D721Med (cell line): ENCODE results near the gene SMC6.
A peak's percentile ranks its signal among the peaks of the same experiment; 100 is the strongest.

Source experiments
- DNase-seq: peaks from one replicate; pipeline ENCODE4 v3.0.0; 2011; ENCODE audit warnings: low spot score; ENCODE audit not compliant: insufficient read length
- FAIRE-seq: peaks from 2 replicates; lab custom pipeline; 2011; peaks lifted over from hg19 to GRCh38; lab: Jason Lieb, UNC
- TF ChIP-seq, protein P1 (sequence below): IDR thresholded peaks from 2 replicates; pipeline ENCODE4 v1.5.1; 2012; ENCODE audit warnings: mild to moderate bottlenecking, control low read depth; ENCODE audit not compliant: insufficient read depth; ENCODE audit errors: missing control alignments

SMC6 gene

DNA sequence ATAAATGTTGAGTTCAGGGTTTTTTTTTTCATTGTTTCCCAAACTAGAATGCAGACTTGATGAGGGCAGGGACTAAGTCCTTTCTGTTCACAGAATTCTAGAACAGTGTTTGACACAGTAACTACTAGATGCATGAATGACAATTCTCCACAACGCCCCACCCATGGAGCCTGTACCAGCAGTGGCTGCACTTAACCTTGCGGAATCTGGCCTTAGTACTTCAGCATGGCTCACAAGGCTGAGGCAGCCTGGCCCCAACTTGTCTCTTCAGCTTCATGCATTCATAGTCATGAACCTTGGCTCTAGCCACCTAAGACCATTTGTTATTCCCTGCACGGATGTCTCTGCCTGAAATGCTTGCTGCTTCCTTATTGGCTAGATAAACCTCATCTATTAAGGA, 33.1 kb upstream of the SMC6 start:
- TF ChIP-seq, protein P1, sequence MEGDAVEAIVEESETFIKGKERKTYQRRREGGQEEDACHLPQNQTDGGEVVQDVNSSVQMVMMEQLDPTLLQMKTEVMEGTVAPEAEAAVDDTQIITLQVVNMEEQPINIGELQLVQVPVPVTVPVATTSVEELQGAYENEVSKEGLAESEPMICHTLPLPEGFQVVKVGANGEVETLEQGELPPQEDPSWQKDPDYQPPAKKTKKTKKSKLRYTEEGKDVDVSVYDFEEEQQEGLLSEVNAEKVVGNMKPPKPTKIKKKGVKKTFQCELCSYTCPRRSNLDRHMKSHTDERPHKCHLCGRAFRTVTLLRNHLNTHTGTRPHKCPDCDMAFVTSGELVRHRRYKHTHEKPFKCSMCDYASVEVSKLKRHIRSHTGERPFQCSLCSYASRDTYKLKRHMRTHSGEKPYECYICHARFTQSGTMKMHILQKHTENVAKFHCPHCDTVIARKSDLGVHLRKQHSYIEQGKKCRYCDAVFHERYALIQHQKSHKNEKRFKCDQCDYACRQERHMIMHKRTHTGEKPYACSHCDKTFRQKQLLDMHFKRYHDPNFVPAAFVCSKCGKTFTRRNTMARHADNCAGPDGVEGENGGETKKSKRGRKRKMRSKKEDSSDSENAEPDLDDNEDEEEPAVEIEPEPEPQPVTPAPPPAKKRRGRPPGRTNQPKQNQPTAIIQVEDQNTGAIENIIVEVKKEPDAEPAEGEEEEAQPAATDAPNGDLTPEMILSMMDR = no peak
- DNase-seq = no peak
- no peak for FAIRE-seq

DNA sequence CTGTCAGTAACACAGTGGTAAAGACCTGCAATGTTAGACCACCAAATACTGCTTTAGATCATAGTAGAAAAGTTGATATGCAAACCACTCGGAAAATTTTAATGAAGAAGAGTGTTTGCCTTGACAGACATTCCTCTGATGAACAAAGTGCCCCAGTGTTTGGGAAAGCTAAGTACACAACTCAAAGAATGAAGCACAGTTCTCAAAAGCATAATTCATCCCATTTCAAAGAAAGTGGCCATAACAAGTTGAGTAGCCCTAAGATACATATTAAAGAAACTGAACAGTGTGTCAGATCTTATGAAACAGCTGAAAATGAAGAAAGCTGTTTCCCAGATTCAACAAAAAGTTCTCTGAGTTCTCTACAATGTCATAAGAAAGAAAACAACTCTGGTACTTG, 27.9 kb upstream of the SMC6 start:
- peak; percentile 21 for FAIRE-seq
- no peak for DNase-seq
- TF ChIP-seq, protein P1 = no peak

DNA sequence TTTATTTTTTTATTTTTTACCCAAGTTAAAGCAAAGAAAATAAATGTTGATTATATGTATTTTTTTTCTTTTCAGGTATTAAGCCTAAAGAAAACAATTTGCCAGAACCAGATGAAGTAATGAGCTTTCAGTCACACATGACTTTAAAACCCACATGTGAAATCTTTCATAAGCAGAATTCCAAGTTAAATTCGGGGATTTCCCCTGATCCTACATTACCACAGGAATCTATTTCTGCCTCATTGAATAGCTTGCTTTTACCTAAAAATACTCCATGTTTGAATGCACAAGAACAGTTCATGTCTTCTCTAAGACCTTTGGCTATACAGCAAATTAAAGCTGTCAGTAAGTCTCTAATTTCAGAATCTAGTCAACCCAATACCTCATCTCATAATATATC, 26.9 kb upstream of the SMC6 start:
- FAIRE-seq (peak; percentile 32), DNase-seq (no peak)
- TF ChIP-seq, protein P1 = no peak

DNA sequence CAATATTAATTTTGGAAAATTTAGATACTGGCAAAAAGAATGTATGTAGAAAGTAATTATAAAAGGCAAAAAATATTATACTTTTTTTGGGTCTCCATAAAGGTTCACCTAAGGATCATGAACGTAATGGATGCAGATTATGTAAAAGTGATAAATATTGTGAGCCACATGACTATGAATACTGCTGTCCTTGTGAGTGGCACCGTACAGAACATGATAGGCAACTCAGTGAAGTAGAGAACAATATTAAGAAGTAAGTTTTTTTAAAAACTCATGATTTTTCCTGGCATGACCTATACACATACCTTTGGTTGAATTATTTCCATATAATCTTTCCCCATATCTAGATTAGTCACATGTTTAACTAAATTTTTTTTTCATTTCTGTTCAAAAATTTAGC, 18.9 kb upstream of the SMC6 start:
- no peak for DNase-seq
- TF ChIP-seq, protein P1 = no peak
- peak; percentile 32 for FAIRE-seq

DNA sequence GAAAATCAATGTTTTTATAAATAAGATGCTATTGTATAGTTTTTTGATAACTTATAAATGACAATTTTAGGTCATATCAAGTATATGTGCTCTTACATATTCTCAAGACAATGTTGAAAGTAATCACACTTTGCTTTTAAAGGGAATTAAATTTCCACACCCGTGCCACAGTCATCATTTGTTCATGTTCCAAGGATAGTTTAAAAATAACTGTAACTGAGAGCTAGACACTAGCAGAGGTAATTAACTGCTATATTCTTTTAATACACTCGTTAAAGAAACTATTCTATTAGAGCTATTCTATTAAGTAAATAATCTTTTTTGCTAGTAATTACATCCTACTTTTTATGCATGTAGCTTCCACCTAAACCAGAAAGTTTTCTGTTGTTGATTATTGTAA, 18.3 kb upstream of the SMC6 start:
- DNase-seq (no peak), FAIRE-seq (no peak)
- TF ChIP-seq, protein P1 = no peak

DNA sequence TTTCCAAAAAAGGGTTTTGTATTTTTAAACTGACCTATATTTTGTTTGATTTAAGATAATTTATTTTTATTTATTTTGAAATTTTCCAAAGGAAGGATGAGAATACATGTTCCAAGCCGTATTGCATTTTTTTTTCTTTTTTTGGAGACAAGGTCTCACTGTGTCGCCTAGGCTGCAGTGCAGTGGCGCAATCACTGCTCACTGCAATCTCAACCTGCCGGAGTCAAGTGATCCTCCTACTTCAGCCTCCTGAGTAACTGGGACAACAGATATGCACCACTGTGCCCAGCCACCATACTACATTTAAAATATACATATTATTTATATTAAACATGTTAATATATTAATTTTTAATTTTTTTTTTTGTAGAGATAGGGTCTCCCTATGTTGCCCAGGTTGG, 15.3 kb upstream of the SMC6 start:
- no peak for FAIRE-seq
- TF ChIP-seq, protein P1 = no peak
- DNase-seq = no peak

DNA sequence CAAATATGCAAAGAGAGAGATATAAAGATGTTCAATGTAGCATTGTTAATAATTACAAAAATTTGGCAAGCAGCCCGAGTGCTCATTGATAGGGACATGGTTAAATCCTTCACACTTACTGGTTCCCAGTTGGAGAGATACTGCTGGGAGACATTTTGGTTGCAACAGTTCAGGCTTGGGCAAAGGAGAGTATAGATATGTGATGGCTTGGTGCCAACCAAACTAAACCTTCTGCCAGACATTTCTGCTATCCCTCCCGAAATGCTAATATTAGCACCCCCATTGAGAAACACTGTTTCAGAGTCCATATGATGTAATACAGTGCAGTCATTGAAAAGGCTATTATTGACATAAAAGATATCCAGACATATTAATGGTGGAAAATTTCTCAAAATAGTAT, 11.8 kb upstream of the SMC6 start:
- TF ChIP-seq, protein P1 = no peak
- DNase-seq = no peak
- no peak for FAIRE-seq
